ENCODE data around the gene OR2T11.
"Not testable (repeated sequence)": the region's sequence is repeated elsewhere in the genome, so short reads cannot be mapped to it uniquely, and the experiment has no call there.

Gene OR2T11

DNA sequence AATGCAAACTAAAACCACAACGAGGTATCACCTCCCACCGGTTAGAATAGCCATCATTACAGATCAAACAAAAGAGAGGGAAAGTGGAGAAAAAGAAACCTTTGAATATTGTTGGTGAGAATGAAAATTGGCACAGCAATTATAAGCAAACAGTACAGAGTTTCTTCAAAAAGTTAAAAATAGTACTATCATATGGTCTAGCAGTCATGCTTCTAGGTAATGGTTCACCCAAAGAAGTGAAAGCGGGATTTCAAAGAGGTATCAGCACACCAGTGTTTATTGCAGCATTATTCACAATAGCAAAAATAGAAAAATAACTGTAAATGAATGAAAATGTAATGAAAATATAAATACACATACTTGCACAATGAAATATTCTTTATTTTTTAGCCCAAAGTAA lies 45.6 kb downstream of the OR2T11 start:
- no peak overlapping the region for H3K4me3 Mint-ChIP-seq
- peaks cover 1% of the 10 kb centered on the region for H3K36me3 Mint-ChIP-seq
- H3K9me3 Mint-ChIP-seq = no peaks in the 10 kb centered on the region
- no peaks in the 10 kb centered on the region for H3K27me3 Mint-ChIP-seq
- no peaks in the 10 kb centered on the region for H3K4me1 Mint-ChIP-seq
- no peak overlapping the region for H3K27ac Mint-ChIP-seq

DNA sequence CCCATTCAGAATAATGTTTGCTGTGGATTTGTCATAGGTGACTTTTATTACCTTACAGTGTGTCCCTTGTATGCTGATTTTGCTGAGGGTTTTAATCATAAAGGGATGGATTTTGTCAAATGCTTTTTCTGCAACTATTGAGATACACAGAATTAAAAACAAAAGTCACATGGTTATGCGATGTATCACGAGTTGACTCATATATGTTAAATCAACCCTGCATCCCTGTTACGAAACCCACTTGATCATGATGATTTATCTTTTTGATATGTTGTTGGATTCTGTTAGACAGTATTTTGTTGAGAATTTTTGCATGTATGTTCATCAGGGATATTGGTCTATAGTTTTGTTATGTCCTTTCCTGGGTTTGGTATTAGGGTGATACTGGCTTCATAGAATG lies 49.6 kb downstream of the OR2T11 start:
- no peaks in the 10 kb centered on the region for H3K9me3 Mint-ChIP-seq
- H3K27me3 Mint-ChIP-seq = no peaks in the 10 kb centered on the region
- no peak overlapping the region for H3K4me3 Mint-ChIP-seq
- H3K36me3 Mint-ChIP-seq = no peaks in the 10 kb centered on the region
- no peaks in the 10 kb centered on the region for H3K4me1 Mint-ChIP-seq
- H3K27ac Mint-ChIP-seq = no peak overlapping the region

- Mint-ChIP-seq H3K4me1 (no peaks in the 10 kb centered on the region), H3K27ac (no peak overlapping the region), H3K9me3 (peaks cover 7% of the 10 kb centered on the region), H3K4me3 (no peak overlapping the region), H3K36me3 (no peaks in the 10 kb centered on the region), H3K27me3 (no peaks in the 10 kb centered on the region)
These were observed 58.5 kb downstream of the OR2T11 start for GRCh38 chr1:248576260-248576980.

- not testable (repeated sequence) for H3K9me3 Mint-ChIP-seq, H3K27me3 Mint-ChIP-seq, H3K4me1 Mint-ChIP-seq, H3K27ac Mint-ChIP-seq, H3K36me3 Mint-ChIP-seq, H3K4me3 Mint-ChIP-seq
These were observed 60.2 kb downstream of the OR2T11 start, which contains the start of gene OR2T34 for GRCh38 chr1:248574657-248575056. Gene OR2T34, minus strand, starts transcription at chr1:248574757. Its CDS starts 0 bp downstream, at chr1:248574757.

DNA sequence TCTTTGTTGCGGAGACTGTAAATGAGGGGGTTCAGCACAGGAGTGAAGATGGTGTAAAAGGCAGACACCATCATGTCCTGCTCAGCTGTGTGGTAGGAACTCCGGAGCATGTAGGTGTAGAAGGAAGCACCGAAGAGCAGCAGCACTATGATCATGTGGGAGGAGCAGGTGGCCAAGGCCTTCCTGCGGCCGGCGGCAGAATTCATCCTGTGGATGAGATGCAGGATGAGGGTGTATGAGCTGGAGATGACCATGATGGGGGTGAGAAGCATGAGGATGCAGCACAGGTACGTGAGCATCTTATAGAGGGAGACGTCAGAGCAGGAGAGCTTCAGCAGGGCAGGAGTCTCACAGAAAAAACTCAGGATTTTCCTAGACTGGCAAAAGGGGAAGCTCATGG lies 61.0 kb downstream of the OR2T11 start:
- not testable (repeated sequence) for H3K36me3 Mint-ChIP-seq, H3K9me3 Mint-ChIP-seq, H3K27me3 Mint-ChIP-seq

More for the DNA sequence above, 61.0 kb downstream of the OR2T11 start:
- not testable (repeated sequence) for H3K4me3 Mint-ChIP-seq, H3K27ac Mint-ChIP-seq
- H3K4me1 Mint-ChIP-seq = peaks cover 11% of the 10 kb centered on the region
